Lower lobe of right lung (tissue), 2 donors: ENCODE measurements around the gene FLYWCH2. TPM values are rescaled to one million over a fixed set of nuclear protein-coding genes. Genes with fewer than 3 reads are reported as not detected.

Experiments
- ATAC-seq, 2 donors: fragments of 200-7000 bp; cut with Tn5 transposase; one replicate each; pipeline ENCODE4 v1.9.1; 2020 to 2022; ENCODE audit warnings: mild to moderate bottlenecking in 2 of 2, moderate library complexity in 2 of 2
- DNase-seq: peaks from one replicate; pipeline ENCODE4 v3.0.0-alpha.2; 2020
- H3K27ac ChIP-seq: fragments of 200-600 bp; one replicate; pipeline ENCODE4 v1.8.0; 2022
- H3K27me3 ChIP-seq: fragments of 200-600 bp; one replicate; pipeline ENCODE4 v1.8.0; 2022; ENCODE audit warnings: low read depth
- H3K36me3 ChIP-seq: fragments of 200-600 bp; one replicate; pipeline ENCODE4 v1.8.0; 2022; ENCODE audit warnings: mild to moderate bottlenecking
- H3K4me1 ChIP-seq: fragments of 200-600 bp; one replicate; pipeline ENCODE4 v1.8.0; 2022
- H3K4me3 ChIP-seq: fragments of 200-600 bp; one replicate; pipeline ENCODE4 v1.8.0; 2022; ENCODE audit warnings: mild to moderate bottlenecking
- H3K9me3 ChIP-seq: fragments of 200-600 bp; one replicate; pipeline ENCODE4 v1.8.0; 2022
- intact Hi-C: fragments of 100-400 bp; cut with DNase I; formaldehyde crosslinking; loops from one replicate; pipeline ENCODE4 v1.11.0; 2022
- total RNA-seq: library from RNA; stranded (reverse); fragmentation: NEBNext Ultra II Directional; extraction: Animal tissue kit (Norgen Biotek cat#: 25700); gene quantifications from one replicate; pipeline ENCODE4 v1.2.1, GENCODE V29; 2021
- TF ChIP-seq, protein P1 (sequence below): fragments of 200-600 bp; IDR thresholded peaks from one replicate; pipeline ENCODE4 v1.8.0; 2022; ENCODE audit warnings: antibody characterized with exemption, mild to moderate bottlenecking
- donor health status: DM: no; HTN: yes; CAD: no; lungs with severe emphysema.

The FLYWCH2 gene
- total RNA-seq, 1 donor from 2014 or later, result 27.8 TPM

DNA sequence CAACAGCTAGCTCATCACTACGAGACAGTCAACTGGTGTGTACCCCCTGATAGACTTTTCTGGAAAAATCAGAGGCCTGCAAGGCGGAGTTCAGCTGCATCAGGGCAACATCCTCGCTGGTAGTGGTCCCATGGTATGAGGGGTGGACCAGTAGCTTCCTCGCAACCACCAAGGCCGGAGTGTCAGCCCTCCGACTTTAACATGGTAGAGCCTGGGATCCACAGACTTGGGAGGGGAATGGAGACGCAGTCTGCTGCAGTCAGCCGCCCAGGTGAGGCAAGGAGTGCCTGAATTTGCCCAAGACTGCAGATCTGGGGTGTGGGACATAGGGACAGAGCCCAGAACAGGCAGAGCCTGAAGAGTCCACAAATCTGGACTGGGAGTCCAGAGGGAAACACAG lies 39.5 kb upstream of the FLYWCH2 start:
- ATAC-seq (no peak), DNase-seq (no peak)
- H3K4me3 ChIP-seq, result no peak overlapping the region
- TF ChIP-seq, protein P1, sequence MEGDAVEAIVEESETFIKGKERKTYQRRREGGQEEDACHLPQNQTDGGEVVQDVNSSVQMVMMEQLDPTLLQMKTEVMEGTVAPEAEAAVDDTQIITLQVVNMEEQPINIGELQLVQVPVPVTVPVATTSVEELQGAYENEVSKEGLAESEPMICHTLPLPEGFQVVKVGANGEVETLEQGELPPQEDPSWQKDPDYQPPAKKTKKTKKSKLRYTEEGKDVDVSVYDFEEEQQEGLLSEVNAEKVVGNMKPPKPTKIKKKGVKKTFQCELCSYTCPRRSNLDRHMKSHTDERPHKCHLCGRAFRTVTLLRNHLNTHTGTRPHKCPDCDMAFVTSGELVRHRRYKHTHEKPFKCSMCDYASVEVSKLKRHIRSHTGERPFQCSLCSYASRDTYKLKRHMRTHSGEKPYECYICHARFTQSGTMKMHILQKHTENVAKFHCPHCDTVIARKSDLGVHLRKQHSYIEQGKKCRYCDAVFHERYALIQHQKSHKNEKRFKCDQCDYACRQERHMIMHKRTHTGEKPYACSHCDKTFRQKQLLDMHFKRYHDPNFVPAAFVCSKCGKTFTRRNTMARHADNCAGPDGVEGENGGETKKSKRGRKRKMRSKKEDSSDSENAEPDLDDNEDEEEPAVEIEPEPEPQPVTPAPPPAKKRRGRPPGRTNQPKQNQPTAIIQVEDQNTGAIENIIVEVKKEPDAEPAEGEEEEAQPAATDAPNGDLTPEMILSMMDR, result no peak
- no peaks in the 10 kb centered on the region for H3K36me3 ChIP-seq
- no peak overlapping the region for H3K27ac ChIP-seq
- H3K9me3 ChIP-seq, result no peaks in the 10 kb centered on the region
- peaks cover 3% of the 10 kb centered on the region for H3K27me3 ChIP-seq
- peaks cover 15% of the 10 kb centered on the region for H3K4me1 ChIP-seq
- intact Hi-C loops, result no loop called here

DNA sequence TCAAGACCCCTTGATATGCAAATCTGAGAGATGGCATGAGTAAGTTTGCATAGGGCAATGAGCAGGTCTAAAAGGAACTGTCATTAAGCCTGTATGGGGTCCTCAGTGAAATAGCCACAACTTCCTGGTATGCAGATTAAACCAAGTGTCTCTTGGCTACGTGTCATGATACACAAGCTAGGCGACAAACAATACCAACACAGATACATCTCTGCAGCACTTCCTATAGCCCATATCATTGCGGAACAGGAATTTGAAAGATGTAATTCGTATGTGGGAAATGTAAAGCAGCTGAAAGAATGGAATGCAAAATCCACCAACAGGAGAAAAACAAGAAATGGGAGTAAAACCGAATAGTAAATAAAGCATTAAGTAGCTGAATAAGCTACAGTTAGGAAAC lies 37.9 kb upstream of the FLYWCH2 start:
- Histone ChIP-seq H3K27ac (no peak overlapping the region), H3K9me3 (no peaks in the 10 kb centered on the region), H3K4me3 (no peak overlapping the region), H3K36me3 (no peaks in the 10 kb centered on the region), H3K4me1 (peaks cover 15% of the 10 kb centered on the region), H3K27me3 (peaks cover 9% of the 10 kb centered on the region)
- TF ChIP-seq, protein P1, result no peak
- ATAC-seq (no peak), DNase-seq (no peak)
- intact Hi-C loops, result no loop called here

DNA sequence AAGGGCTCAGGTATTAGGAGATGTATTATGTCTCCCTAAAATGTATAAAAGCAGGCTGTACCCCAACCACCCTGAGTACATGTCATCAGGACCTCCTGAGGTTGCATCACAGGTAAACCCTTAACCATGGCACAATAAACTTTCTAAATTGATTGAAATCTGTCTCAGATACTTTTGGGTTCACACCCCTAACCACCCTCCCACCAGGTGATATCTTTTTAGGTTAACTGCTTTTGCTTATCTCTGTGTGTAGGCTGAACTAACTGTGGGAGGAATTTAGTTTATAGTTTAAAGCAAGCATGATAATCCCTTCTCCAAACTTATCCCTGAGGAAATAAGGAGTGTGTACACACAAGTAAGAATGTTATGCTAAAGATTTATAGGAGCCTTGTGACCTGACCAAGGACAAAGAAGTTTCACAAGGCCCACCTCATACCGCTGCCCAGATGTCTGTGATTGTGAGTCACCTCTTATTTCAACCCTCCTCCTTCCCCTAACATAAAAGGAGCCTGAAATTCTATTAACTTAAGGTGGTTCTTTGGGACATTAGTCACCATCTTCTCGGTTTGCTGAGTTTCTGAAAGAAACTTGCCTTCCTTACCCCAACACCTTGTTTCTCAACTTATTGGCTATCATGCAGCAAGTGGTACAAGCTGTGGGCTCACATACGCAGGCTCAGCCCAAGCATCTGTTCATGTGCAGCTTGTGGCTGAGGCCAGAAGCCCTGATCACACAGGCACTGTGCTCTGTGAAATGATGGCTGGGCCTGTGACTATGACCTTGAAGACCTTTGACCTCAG lies 36.3 kb upstream of the FLYWCH2 start:
- intact Hi-C loops, result no loop called here
- ATAC-seq, result no peak

DNA sequence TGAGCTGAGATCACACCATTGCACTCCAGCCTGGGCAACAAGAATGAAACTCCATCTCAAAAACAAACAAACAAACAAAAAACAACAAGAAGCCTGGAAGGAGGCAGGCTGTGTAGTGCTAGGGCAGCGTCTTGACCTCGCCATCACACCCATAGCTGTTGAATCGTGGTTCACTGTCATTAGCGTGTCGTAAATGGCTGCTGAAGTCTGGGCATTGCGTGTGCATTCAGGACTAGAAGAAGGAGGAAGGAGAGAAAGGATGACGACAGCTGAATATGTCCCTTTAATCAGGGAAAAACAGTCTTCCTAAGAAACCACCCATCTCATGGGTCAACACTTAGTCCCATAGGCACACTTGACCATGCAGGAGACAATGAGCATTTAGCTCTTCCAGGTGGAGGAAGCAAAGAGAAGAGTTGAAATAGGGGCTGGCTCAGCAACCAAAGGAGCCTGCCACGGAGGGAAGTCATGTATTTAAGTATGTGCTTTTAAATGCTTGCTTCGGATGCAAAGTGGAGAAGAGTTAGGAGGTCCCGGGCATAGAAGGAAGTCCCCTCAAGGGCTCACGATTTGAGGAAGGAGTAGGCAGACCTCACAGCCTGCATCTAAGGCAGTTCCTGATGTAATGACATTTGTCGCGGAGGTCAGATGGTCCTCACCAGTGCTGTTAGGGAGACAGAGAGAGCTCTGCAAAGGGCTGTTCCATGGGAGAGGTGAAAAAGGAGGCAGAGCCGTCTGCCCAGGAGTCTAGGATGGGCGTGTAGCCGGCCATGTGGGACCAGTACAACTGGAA lies 33.9 kb upstream of the FLYWCH2 start:
- intact Hi-C loops, result no loop called here
- TF ChIP-seq, protein P1, result no peak
- peaks cover 19% of the 10 kb centered on the region for H3K27me3 ChIP-seq
- H3K36me3 ChIP-seq, result no peaks in the 10 kb centered on the region
- no peaks in the 10 kb centered on the region for H3K4me1 ChIP-seq
- no peaks in the 10 kb centered on the region for H3K9me3 ChIP-seq
- no peak for ATAC-seq
- no peak overlapping the region for H3K27ac ChIP-seq
- no peak overlapping the region for H3K4me3 ChIP-seq
- no peak for DNase-seq

More for the DNA sequence above, 36.3 kb upstream of the FLYWCH2 start:
- Histone ChIP-seq H3K27ac (no peak overlapping the region), H3K4me1 (peaks cover 10% of the 10 kb centered on the region), H3K9me3 (no peaks in the 10 kb centered on the region), H3K4me3 (no peak overlapping the region), H3K27me3 (peaks cover 9% of the 10 kb centered on the region), H3K36me3 (no peaks in the 10 kb centered on the region)
- no peak for DNase-seq
- TF ChIP-seq, protein P1, result no peak

DNA sequence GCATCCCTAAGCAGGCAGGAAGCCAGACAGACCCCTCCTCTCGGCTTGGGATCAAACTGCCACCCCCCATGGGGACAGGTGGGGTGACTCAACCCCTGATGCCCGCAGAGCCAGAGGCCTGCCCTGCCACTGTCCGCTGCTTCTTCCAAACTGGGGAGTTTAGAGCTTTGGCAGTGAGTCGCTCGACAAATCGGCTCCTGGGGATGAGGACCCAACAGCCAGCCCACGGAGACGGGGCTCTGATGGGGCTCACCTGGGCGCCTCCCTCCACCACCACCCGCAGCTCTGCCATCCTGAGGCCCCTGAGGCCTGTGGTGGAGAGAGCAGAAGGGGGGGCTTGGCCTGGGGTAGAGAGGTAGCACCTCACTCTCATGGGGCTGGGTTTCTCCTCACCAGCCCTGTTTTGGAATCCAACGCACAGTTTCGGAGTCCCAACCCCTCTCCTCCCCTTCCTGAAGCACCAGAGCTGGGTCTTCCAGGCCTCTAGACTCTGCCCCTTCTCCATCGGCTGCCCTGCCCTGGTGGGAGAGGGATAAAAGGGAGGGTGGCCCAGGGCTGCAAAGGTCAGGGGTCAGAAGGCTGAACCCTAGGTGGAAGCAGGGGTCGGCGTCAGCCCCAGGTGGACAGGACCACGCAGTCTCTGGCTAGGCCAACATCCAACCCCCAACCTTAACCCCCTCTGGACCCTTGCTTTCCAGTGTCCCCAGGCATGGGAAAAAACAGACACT lies 30.8 kb upstream of the FLYWCH2 start:
- intact Hi-C loops, result no loop called here
- no peak overlapping the region for H3K4me3 ChIP-seq
- peaks cover 19% of the 10 kb centered on the region for H3K27me3 ChIP-seq
- DNase-seq (peak; percentile 38), ATAC-seq (no peak)
- H3K9me3 ChIP-seq, result peaks cover 8% of the 10 kb centered on the region
- TF ChIP-seq, protein P1, result no peak
- no peaks in the 10 kb centered on the region for H3K36me3 ChIP-seq
- no peaks in the 10 kb centered on the region for H3K4me1 ChIP-seq
- no peak overlapping the region for H3K27ac ChIP-seq
